ENCODE measurements around the gene SLC13A2.
A peak's percentile ranks its signal among the peaks of the same experiment; 100 is the strongest.
"Not testable (repeated sequence)": the region's sequence is repeated elsewhere in the genome, so short reads cannot be mapped to it uniquely, and the experiment has no call there.

The SLC13A2 gene, protein sequence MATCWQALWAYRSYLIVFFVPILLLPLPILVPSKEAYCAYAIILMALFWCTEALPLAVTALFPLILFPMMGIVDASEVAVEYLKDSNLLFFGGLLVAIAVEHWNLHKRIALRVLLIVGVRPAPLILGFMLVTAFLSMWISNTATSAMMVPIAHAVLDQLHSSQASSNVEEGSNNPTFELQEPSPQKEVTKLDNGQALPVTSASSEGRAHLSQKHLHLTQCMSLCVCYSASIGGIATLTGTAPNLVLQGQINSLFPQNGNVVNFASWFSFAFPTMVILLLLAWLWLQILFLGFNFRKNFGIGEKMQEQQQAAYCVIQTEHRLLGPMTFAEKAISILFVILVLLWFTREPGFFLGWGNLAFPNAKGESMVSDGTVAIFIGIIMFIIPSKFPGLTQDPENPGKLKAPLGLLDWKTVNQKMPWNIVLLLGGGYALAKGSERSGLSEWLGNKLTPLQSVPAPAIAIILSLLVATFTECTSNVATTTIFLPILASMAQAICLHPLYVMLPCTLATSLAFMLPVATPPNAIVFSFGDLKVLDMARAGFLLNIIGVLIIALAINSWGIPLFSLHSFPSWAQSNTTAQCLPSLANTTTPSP

GRCh38 chr17:28473542-28473941, at the start of gene SLC13A2:
TSS of gene SLC13A2 (plus strand) at chr17:28473644. CDS start at chr17:28473713, 69 bp downstream.
- DNase-seq (ENCODE audit: extremely low spot score): no peak
- ChIA-PET POLR2A (no interaction called here), CTCF (interaction anchor here (0.6 kb wide), 1 partner anchor 13 kb away, joined by 4 read pairs; no protein-coding TSS in a partner anchor)
- TF ChIP-seq SP1 (IDR thresholded peaks at IDR 0.05) (no peak), FOXA1 (IDR thresholded peaks at IDR 0.05) (no peak), L3MBTL2 (conservative IDR thresholded peaks at IDR 0.05) (no peak), FOXK2 (IDR thresholded peaks at IDR 0.05) (no peak), TARDBP (IDR thresholded peaks at IDR 0.05) (no peak)
- TF ChIP-seq, protein P1, sequence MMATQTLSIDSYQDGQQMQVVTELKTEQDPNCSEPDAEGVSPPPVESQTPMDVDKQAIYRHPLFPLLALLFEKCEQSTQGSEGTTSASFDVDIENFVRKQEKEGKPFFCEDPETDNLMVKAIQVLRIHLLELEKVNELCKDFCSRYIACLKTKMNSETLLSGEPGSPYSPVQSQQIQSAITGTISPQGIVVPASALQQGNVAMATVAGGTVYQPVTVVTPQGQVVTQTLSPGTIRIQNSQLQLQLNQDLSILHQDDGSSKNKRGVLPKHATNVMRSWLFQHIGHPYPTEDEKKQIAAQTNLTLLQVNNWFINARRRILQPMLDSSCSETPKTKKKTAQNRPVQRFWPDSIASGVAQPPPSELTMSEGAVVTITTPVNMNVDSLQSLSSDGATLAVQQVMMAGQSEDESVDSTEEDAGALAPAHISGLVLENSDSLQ (IDR thresholded peaks at IDR 0.05): no peak

DNA sequence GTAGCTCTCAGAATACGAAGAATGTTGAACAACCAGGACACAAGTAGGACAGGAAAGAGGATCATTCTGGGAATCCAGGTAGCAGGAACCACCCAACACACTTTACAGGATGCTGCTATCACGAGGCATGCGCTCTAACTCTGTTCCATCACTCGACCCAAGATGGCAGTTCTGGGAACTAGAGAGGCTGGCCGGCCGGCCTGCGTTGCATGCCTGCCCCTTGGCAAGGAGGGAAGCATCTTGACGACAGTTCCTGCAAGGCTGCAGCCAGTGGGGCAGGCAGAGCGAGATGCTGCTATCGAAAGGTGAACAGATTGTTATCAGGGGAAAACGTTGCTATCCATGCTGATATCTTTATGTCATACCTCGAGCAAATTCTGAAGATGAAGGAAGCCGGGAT, 48.2 kb upstream of the SLC13A2 start:
- TF ChIP-seq ARNT (IDR thresholded peaks at IDR 0.05): no peak
- TF ChIP-seq FOXK2 (IDR thresholded peaks at IDR 0.05): no peak
- no peak for TF ChIP-seq NFRKB (IDR thresholded peaks at IDR 0.05)
- TF ChIP-seq HDGF (IDR thresholded peaks at IDR 0.05; ENCODE audit: borderline replicate concordance): no peak
- no peak for TF ChIP-seq SP1 (IDR thresholded peaks at IDR 0.05)
- TF ChIP-seq L3MBTL2 (conservative IDR thresholded peaks at IDR 0.05): no peak
- TF ChIP-seq FOXA1 (IDR thresholded peaks at IDR 0.05): no peak
- no peak for TF ChIP-seq TARDBP (IDR thresholded peaks at IDR 0.05)
- ChIA-PET POLR2A (no interaction called here), CTCF (interaction anchor here (1.0 kb wide), 1 partner anchor 9 kb away, joined by 3 read pairs; no protein-coding TSS in a partner anchor)
- DNase-seq (ENCODE audit: extremely low spot score): no peak

- DNase-seq (ENCODE audit: extremely low spot score): peak; percentile 45
- TF ChIP-seq NFRKB (IDR thresholded peaks at IDR 0.05): no peak
- no peak for TF ChIP-seq BHLHE40 (IDR thresholded peaks at IDR 0.05; ENCODE audit: borderline replicate concordance)
- TF ChIP-seq ELF4 (IDR thresholded peaks at IDR 0.05): no peak
- no peak for TF ChIP-seq FOXM1 (IDR thresholded peaks at IDR 0.05; ENCODE audit: borderline replicate concordance)
- no peak for TF ChIP-seq ARNT (IDR thresholded peaks at IDR 0.05)
- TF ChIP-seq SP1 (IDR thresholded peaks at IDR 0.05): no peak
- no peak for TF ChIP-seq L3MBTL2 (conservative IDR thresholded peaks at IDR 0.05)
- no peak for TF ChIP-seq FOXA1 (IDR thresholded peaks at IDR 0.05)
- TF ChIP-seq TARDBP (IDR thresholded peaks at IDR 0.05): no peak
- no peak for TF ChIP-seq CTBP1 (IDR thresholded peaks at IDR 0.05; ENCODE audit: borderline replicate concordance)
- TF ChIP-seq, protein P1 (IDR thresholded peaks at IDR 0.05): no peak
- CTCF ChIA-PET: interaction anchor here (1.1 kb wide), 1 partner anchor 9 kb away, joined by 12 read pairs; no protein-coding TSS in a partner anchor
- POLR2A ChIA-PET: no interaction called here
Observed at GRCh38 chr17:28426081-28426519, 47.3 kb upstream of the SLC13A2 start.

DNA sequence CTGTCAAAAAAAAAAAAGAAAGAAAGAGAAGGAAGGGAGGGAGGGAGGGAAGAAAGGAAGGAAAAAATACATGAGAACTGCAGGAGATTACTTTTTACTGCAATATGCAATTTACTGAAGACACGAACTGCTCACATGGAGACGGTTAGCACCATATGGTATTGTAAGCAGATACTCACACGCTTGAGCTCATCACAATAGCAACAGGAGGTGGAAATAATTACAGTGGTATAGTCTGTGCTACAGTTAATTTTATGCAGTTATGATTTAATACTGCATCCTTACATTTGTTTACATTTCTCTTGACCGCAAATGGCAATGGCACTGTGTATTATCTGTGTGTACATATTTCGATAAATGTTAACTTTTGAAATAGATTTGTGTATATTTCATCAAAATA, 46.1 kb upstream of the SLC13A2 start:
- POLR2A ChIA-PET: no interaction called here
- DNase-seq (ENCODE audit: extremely low spot score): no peak
- TF ChIP-seq ARNT (IDR thresholded peaks at IDR 0.05) (no peak), BHLHE40 (IDR thresholded peaks at IDR 0.05; ENCODE audit: borderline replicate concordance) (no peak), LEF1 (IDR thresholded peaks at IDR 0.05; ENCODE audit: borderline replicate concordance) (no peak), L3MBTL2 (conservative IDR thresholded peaks at IDR 0.05) (no peak)
- CTCF ChIA-PET: interaction anchor here (2.6 kb wide), 1 partner anchor 11 kb away, joined by 10 read pairs; no protein-coding TSS in a partner anchor

DNA sequence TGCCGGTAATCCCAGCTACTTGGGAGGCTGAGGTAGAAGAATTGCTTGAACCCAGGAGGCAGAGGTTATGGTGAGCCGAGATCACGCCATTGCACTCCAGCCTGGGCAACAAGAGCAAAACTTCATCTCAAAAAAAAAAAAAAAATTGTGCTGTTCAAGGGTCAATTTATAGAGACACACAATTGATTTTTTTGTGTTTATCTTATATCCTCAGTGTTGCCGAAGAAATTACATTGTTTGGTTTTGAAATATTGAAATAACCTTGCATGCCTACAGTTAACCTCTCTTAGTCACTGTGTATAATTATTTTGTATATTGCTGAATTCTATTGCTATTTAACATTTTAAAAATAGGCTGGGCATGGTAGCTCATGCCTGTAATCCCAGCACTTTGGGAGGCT, 45.5 kb upstream of the SLC13A2 start:
- POLR2A ChIA-PET; DNase-seq (ENCODE audit: extremely low spot score): not testable (repeated sequence)
- CTCF ChIA-PET: interaction anchor here (2.6 kb wide), 1 partner anchor 12 kb away, joined by 10 read pairs; no protein-coding TSS in a partner anchor

DNA sequence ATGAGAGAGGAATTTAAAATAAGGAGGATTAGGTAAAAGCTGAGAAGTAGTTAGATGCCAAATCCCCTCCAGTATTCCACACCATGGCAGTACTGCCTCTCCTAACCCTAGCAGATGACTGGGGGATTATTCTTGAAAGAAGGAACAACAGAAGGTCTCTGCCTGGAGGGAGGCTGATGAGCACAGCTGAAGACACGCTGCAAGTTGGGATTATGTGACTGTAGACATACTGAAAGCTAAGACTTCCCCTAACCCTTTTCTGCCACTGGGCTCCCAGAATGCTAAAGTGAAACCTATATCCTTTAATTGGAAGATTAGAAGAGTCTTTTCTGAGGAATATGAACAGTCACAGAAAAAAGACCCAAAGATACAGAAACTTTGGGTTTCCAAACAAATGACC, 39.7 kb upstream of the SLC13A2 start:
- no peak for DNase-seq (ENCODE audit: extremely low spot score)
- ChIA-PET CTCF (interaction anchor here (0.6 kb wide), 1 partner anchor 19 kb away, joined by 5 read pairs; no protein-coding TSS in a partner anchor), POLR2A (no interaction called here)
- TF ChIP-seq SP1 (IDR thresholded peaks at IDR 0.05) (no peak), ELF4 (IDR thresholded peaks at IDR 0.05) (no peak), L3MBTL2 (conservative IDR thresholded peaks at IDR 0.05) (no peak), CTBP1 (IDR thresholded peaks at IDR 0.05; ENCODE audit: borderline replicate concordance) (no peak), FOXM1 (IDR thresholded peaks at IDR 0.05; ENCODE audit: borderline replicate concordance) (no peak), LEF1 (IDR thresholded peaks at IDR 0.05; ENCODE audit: borderline replicate concordance) (no peak)

DNA sequence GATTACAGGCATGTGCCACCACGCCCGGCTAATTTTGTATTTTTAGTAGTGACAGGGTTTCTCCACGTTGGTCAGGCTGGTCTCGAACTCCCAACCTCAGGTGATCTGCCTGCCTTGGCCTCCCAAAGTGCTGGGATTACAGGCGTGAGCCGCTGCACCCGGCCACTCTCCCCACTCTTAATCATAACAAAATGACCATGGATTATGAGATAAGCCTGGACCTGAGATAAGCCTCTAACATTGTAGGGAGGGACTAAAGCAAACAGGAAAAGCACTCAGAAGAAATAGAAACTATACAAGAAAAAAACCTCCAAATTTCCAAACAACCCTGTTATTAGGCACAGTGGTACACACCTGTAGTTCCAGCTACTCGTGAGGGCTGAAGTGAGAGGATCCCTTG, 39.1 kb upstream of the SLC13A2 start:
- CTCF ChIA-PET; DNase-seq (ENCODE audit: extremely low spot score); POLR2A ChIA-PET: not testable (repeated sequence)
